Activated CD4-positive, alpha-beta T cell treated with anti-CD3 and anti-CD28 coated beads, Interleukin-2, amount 50 U/mL, for 16 hours (primary cell): Measurements from ENCODE around the gene RAB31.
A peak's percentile ranks its signal among the peaks of the same experiment; 100 is the strongest.

Experiments
- DNase-seq: peaks from one replicate; pipeline ENCODE4 v3.0.0-alpha.2; 2020

RAB31 gene

GRCh38 chr18:9824474-9824832 lies 116.4 kb downstream of the RAB31 start:
- DNase-seq: no peak

- DNase-seq: no peak
These were observed 116.9 kb downstream of the RAB31 start for GRCh38 chr18:9824952-9825371.

- DNase-seq: no peak
These were observed 117.5 kb downstream of the RAB31 start for GRCh38 chr18:9825571-9826073.

- DNase-seq: no peak
These were observed 118.6 kb downstream of the RAB31 start for GRCh38 chr18:9826685-9827084.

GRCh38 chr18:9827211-9827792 lies 119.2 kb downstream of the RAB31 start:
- no peak for DNase-seq

GRCh38 chr18:9827793-9828505 lies 119.8 kb downstream of the RAB31 start:
- DNase-seq: peak; percentile 14

- DNase-seq: no peak
These were observed 120.7 kb downstream of the RAB31 start for GRCh38 chr18:9828506-9829396.

- no peak for DNase-seq
These were observed 121.3 kb downstream of the RAB31 start for GRCh38 chr18:9829397-9829712.

GRCh38 chr18:9831036-9831722 lies 123.1 kb downstream of the RAB31 start:
- DNase-seq: no peak

GRCh38 chr18:9831723-9832199 lies 123.7 kb downstream of the RAB31 start:
- no peak for DNase-seq

- no peak for DNase-seq
These were observed 124.8 kb downstream of the RAB31 start for GRCh38 chr18:9832871-9833270.

- DNase-seq: no peak
These were observed 126.5 kb downstream of the RAB31 start for GRCh38 chr18:9834551-9834950.

- DNase-seq: no peak
These were observed 127.1 kb downstream of the RAB31 start for GRCh38 chr18:9835113-9835755.

- DNase-seq: no peak
These were observed 127.7 kb downstream of the RAB31 start for GRCh38 chr18:9835825-9836224.

- DNase-seq: no peak
These were observed 130.2 kb downstream of the RAB31 start for GRCh38 chr18:9838144-9838877.

GRCh38 chr18:9839211-9839610 lies 131.1 kb downstream of the RAB31 start:
- no peak for DNase-seq

GRCh38 chr18:9839853-9840252 lies 131.8 kb downstream of the RAB31 start:
- no peak for DNase-seq

GRCh38 chr18:9841752-9842151 lies 133.7 kb downstream of the RAB31 start:
- no peak for DNase-seq

GRCh38 chr18:9842448-9842847 lies 134.3 kb downstream of the RAB31 start:
- no peak for DNase-seq

- DNase-seq: no peak
These were observed 137.2 kb downstream of the RAB31 start for GRCh38 chr18:9845256-9845655.

- no peak for DNase-seq
These were observed 138.2 kb downstream of the RAB31 start for GRCh38 chr18:9846162-9846925.
